GM18508 (cell line): ENCODE results near the gene CCDC184.
"Not testable (repeated sequence)": the region's sequence is repeated elsewhere in the genome, so short reads cannot be mapped to it uniquely, and the experiment has no call there.

Experiments used
- ATAC-seq: cut with Tn5 transposase; IDR thresholded peaks from one replicate; pipeline ENCODE4 v1.9.1; 2021; ENCODE audit warnings: moderate number of reproducible peaks; ENCODE audit not compliant: insufficient read depth, unreplicated experiment

The CCDC184 gene

GRCh38 chr12:48183091-48183875 is at the start of gene CCDC184:
TSS of gene CCDC184 (plus strand) at chr12:48183644. CDS start at chr12:48184123, 479 bp downstream.
- no peak for ATAC-seq

GRCh38 chr12:48135027-48135426 is 48.4 kb upstream of the CCDC184 start:
- no peak for ATAC-seq

GRCh38 chr12:48142818-48143674 is 40.4 kb upstream of the CCDC184 start:
- ATAC-seq: no peak

GRCh38 chr12:48143898-48144297 is 39.5 kb upstream of the CCDC184 start:
- ATAC-seq: no peak

- ATAC-seq: no peak
Observed at GRCh38 chr12:48145981-48146380, 37.5 kb upstream of the CCDC184 start.

- no peak for ATAC-seq
Observed at GRCh38 chr12:48151103-48151771, 32.2 kb upstream of the CCDC184 start.

- not testable (repeated sequence) for ATAC-seq
Observed at GRCh38 chr12:48155786-48156185, 27.7 kb upstream of the CCDC184 start.

- ATAC-seq: no peak
Observed at GRCh38 chr12:48156652-48157017, 26.8 kb upstream of the CCDC184 start.

- ATAC-seq: peak; percentile 71
Observed at GRCh38 chr12:48157018-48157888, 26.2 kb upstream of the CCDC184 start, which contains the start of gene ASB8. TSS of gene ASB8 (minus strand) at chr12:48157515. CDS start at chr12:48153496, 4,019 bp downstream.

- no peak for ATAC-seq
Observed at GRCh38 chr12:48157889-48158370, 25.5 kb upstream of the CCDC184 start.

- ATAC-seq: no peak
Observed at GRCh38 chr12:48160046-48160445, 23.4 kb upstream of the CCDC184 start.

- ATAC-seq: no peak
Observed at GRCh38 chr12:48160807-48161206, 22.6 kb upstream of the CCDC184 start.

- ATAC-seq: no peak
Observed at GRCh38 chr12:48163150-48163747, 20.2 kb upstream of the CCDC184 start.

GRCh38 chr12:48164451-48164850 is 19.0 kb upstream of the CCDC184 start:
- ATAC-seq: no peak

- ATAC-seq: no peak
Observed at GRCh38 chr12:48165089-48165981, 18.1 kb upstream of the CCDC184 start.

- no peak for ATAC-seq
Observed at GRCh38 chr12:48169011-48169410, 14.4 kb upstream of the CCDC184 start.

- ATAC-seq: no peak
Observed at GRCh38 chr12:48175613-48176416, 7.6 kb upstream of the CCDC184 start.

GRCh38 chr12:48176417-48176751 is 7.1 kb upstream of the CCDC184 start:
- ATAC-seq: no peak
